T-helper 2 cell treated with Interferon-gamma antibody and Interleukin-4, amounts not matched to agents 5 μg/mL and 100 μg/mL, for 36 hours (primary cell): ENCODE data around the gene SLC6A4.
A peak's percentile ranks its signal among the peaks of the same experiment; 100 is the strongest.

Experiments used
- DNase-seq: peaks from one replicate; pipeline ENCODE4 v3.0.0; 2021; ENCODE audit warnings: low spot score
- H3K27ac Mint-ChIP-seq: one replicate; pipeline ENCODE4 v1.8.0; 2021; ENCODE audit warnings: mild to moderate bottlenecking, mixed read lengths
- H3K27me3 Mint-ChIP-seq: one replicate; pipeline ENCODE4 v1.8.0; 2021; ENCODE audit warnings: low read depth, mixed read lengths
- H3K36me3 Mint-ChIP-seq: one replicate; pipeline ENCODE4 v1.8.0; 2021; ENCODE audit warnings: low read depth, mixed read lengths
- H3K4me1 Mint-ChIP-seq: one replicate; pipeline ENCODE4 v1.8.0; 2021; ENCODE audit warnings: low read depth, mixed read lengths
- H3K4me3 Mint-ChIP-seq: one replicate; pipeline ENCODE4 v1.8.0; 2022; ENCODE audit warnings: mild to moderate bottlenecking, moderate library complexity, mixed read lengths
- H3K9me3 Mint-ChIP-seq: one replicate; pipeline ENCODE4 v1.8.0; 2021; ENCODE audit warnings: mixed read lengths

The SLC6A4 gene

DNA sequence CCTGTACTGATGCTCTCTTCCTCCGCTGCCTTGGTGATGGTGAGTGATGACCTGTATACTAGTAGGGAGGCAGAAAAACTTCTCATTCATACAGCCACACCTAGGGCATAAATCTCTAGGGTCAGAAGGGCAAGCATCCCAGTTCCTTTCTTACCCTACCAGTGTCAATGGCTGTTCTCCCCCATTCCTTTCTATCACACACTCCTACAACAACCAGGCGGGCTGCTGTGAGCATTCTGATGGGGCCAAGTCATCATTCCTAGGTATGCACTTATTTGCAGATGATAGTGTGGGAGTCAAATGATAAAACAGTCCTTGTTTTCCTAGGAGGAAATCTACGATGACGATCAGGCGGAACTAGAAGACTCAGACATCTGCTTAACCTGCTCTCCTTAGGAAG is 14.0 kb upstream of the SLC6A4 start:
- Mint-ChIP-seq H3K27ac (no peak overlapping the region), H3K27me3 (no peaks in the 10 kb centered on the region), H3K36me3 (peaks cover 39% of the 10 kb centered on the region), H3K4me1 (no peaks in the 10 kb centered on the region), H3K9me3 (no peaks in the 10 kb centered on the region), H3K4me3 (no peak overlapping the region)
- DNase-seq, result no peak

DNA sequence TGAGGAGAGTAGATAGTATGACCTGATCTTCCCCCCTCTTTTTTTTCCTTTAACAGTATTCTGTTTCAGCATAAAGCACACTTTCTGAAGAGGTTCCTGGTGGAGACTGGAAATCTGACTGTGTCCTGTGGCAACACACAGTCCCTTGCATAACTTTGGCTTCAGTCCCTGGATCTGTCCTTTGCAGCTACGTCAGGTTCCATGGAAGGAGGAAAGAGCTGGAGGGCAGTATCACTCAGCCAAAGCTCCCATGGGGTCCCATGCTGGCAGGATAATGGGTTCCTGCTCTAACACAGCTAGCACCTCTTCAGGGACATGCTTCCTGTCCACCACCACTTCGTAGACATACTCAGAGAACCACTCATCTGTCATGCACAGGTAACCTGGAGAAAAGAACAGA is 13.3 kb upstream of the SLC6A4 start:
- H3K27me3 Mint-ChIP-seq, result no peaks in the 10 kb centered on the region
- H3K36me3 Mint-ChIP-seq, result peaks cover 39% of the 10 kb centered on the region
- no peaks in the 10 kb centered on the region for H3K9me3 Mint-ChIP-seq
- H3K4me1 Mint-ChIP-seq, result no peaks in the 10 kb centered on the region
- no peak for DNase-seq
- no peak overlapping the region for H3K4me3 Mint-ChIP-seq
- no peak overlapping the region for H3K27ac Mint-ChIP-seq

DNA sequence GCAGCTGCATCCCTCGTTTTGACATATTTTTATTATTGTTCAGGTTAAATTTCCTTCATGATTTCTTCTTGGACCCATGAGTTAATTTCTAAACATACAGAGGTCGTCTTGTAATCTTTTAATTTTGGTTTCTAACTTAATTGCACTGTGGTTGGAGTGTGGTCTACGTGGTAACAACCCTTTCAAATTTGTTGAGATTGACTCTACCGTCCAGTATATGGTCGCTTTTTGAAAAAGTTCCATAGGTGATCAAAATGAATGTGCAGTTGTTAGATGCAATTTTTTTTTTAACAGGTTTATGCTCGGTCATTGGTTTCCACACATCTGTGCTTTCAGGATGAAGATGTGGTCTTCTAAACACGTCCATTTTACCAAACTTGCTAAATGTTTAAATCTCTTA is 11.0 kb upstream of the SLC6A4 start:
- Mint-ChIP-seq H3K36me3 (peaks cover 32% of the 10 kb centered on the region), H3K9me3 (no peaks in the 10 kb centered on the region), H3K27ac (no peak overlapping the region), H3K27me3 (no peaks in the 10 kb centered on the region), H3K4me3 (no peak overlapping the region), H3K4me1 (no peaks in the 10 kb centered on the region)
- DNase-seq, result no peak

DNA sequence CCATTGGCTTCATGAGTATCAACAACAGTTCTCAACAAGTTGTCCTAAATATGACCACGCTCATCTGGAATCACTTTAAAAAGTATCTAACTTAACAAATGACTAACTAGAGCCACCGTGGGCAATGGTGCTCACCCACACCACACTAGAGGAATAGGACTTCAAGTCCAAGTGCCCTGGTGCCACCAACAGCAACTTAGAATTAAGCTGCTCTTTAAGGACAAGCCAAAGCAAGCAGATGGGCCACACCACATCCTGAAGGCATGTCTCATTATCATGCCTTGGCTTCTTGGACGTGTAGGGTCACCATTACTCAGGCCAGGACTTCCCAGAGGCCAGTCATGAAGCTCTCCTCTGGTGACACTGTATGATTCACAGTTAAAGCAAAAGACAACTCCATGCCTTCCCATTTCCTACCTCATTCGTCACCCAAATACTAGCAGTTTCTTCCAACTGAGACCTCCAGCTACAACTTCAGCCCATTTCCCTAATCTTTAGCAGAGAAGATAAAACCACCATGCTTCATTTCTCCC is 9.4 kb upstream of the SLC6A4 start:
- Mint-ChIP-seq H3K27me3 (peaks cover under 1% of the 10 kb centered on the region), H3K27ac (no peak overlapping the region), H3K9me3 (no peaks in the 10 kb centered on the region), H3K4me1 (no peaks in the 10 kb centered on the region), H3K4me3 (no peak overlapping the region), H3K36me3 (peaks cover 21% of the 10 kb centered on the region)
- DNase-seq, result no peak

DNA sequence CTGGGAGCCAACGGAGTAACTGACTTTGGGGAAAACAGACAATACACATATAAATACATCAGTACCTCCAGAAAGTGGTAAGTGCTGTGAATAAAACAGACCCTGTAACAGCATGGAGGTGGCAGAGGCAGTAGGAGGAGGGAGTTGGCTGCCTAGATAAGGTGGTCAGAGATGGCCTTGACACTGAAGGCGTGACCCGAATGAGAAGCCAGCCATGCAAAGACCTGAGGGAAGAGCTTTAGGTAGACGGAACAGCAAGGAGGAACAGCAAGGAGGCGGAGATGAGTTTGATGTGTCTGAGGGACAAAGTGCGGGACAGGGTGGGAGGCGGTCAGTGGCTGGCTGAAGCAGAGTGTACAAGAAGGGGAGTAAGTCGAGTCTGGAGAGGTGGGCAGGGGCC is 8.1 kb upstream of the SLC6A4 start:
- H3K4me1 Mint-ChIP-seq, result no peaks in the 10 kb centered on the region
- no peak overlapping the region for H3K4me3 Mint-ChIP-seq
- no peak overlapping the region for H3K27ac Mint-ChIP-seq
- H3K36me3 Mint-ChIP-seq, result peaks cover 18% of the 10 kb centered on the region
- DNase-seq, result no peak
- H3K9me3 Mint-ChIP-seq, result no peaks in the 10 kb centered on the region
- H3K27me3 Mint-ChIP-seq, result peaks cover 14% of the 10 kb centered on the region

- DNase-seq, result no peak
- Mint-ChIP-seq H3K9me3 (no peaks in the 10 kb centered on the region), H3K27me3 (peaks cover 19% of the 10 kb centered on the region), H3K36me3 (peaks cover 14% of the 10 kb centered on the region), H3K27ac (no peak overlapping the region), H3K4me1 (peaks cover 2% of the 10 kb centered on the region), H3K4me3 (no peak overlapping the region)
These were observed 7.5 kb upstream of the SLC6A4 start for GRCh38 chr17:30243002-30243401.

DNA sequence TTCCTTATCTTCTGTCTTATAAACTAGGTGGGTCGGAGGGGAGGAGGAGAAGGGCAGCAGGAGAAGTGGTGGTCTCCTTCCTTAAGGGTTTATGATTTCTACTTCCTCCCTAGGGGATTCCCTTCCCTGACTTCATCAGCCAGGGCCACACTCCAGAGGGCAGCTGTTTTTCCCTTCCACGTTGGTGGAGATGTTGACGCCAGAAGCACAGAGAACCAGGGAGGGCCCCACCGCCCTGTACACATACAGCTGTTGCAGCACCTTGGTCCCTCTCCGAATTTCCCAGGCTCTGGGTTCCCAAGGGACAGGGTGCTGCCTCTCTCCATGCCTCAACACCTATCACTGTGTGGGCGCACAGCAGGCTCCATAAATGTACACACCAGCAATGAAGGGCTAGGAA is 5.6 kb upstream of the SLC6A4 start:
- H3K4me3 Mint-ChIP-seq, result no peak overlapping the region
- peaks cover 35% of the 10 kb centered on the region for H3K27me3 Mint-ChIP-seq
- H3K27ac Mint-ChIP-seq, result no peak overlapping the region
- H3K9me3 Mint-ChIP-seq, result no peaks in the 10 kb centered on the region
- no peak for DNase-seq
- H3K4me1 Mint-ChIP-seq, result peaks cover 6% of the 10 kb centered on the region
- H3K36me3 Mint-ChIP-seq, result no peaks in the 10 kb centered on the region

DNA sequence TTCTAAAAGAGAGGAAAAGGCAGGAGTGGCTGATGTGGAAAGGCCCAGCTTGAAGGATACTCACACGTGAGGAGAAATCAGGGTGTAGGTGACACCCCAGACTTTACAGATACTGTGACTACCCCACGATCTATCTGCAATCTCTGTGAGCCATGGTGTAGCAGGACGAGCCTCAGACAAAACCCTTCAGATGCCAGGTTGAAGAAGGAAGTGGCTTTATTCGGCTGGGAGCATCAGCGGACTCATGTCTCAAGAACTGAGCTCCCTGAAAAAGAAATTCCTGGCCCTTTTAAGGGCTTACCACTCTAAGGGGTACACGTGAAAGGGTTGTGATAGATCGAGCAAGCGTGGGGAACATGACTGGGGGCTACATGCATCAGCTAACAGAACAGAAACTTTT is 4.7 kb upstream of the SLC6A4 start:
- no peak for DNase-seq
- peaks cover 7% of the 10 kb centered on the region for H3K4me1 Mint-ChIP-seq
- no peaks in the 10 kb centered on the region for H3K9me3 Mint-ChIP-seq
- no peak overlapping the region for H3K27ac Mint-ChIP-seq
- H3K36me3 Mint-ChIP-seq, result no peaks in the 10 kb centered on the region
- H3K4me3 Mint-ChIP-seq, result no peak overlapping the region
- H3K27me3 Mint-ChIP-seq, result peaks cover 39% of the 10 kb centered on the region

GRCh38 chr17:30239089-30239462 is 3.6 kb upstream of the SLC6A4 start:
- no peak for DNase-seq
- Mint-ChIP-seq H3K4me3 (no peak overlapping the region), H3K27ac (no peak overlapping the region), H3K36me3 (no peaks in the 10 kb centered on the region), H3K4me1 (peaks cover 13% of the 10 kb centered on the region), H3K9me3 (no peaks in the 10 kb centered on the region), H3K27me3 (peaks cover 50% of the 10 kb centered on the region)

GRCh38 chr17:30238387-30239088 is 3.0 kb upstream of the SLC6A4 start:
- no peaks in the 10 kb centered on the region for H3K36me3 Mint-ChIP-seq
- no peak for DNase-seq
- no peaks in the 10 kb centered on the region for H3K9me3 Mint-ChIP-seq
- peaks cover 13% of the 10 kb centered on the region for H3K4me1 Mint-ChIP-seq
- peaks cover 55% of the 10 kb centered on the region for H3K27me3 Mint-ChIP-seq
- no peak overlapping the region for H3K27ac Mint-ChIP-seq
- no peak overlapping the region for H3K4me3 Mint-ChIP-seq

GRCh38 chr17:30238003-30238344 is 2.5 kb upstream of the SLC6A4 start:
- H3K9me3 Mint-ChIP-seq, result no peaks in the 10 kb centered on the region
- H3K27ac Mint-ChIP-seq, result no peak overlapping the region

GRCh38 chr17:30237296-30238002 is 2.0 kb upstream of the SLC6A4 start:
- no peaks in the 10 kb centered on the region for H3K9me3 Mint-ChIP-seq
- peaks cover 13% of the 10 kb centered on the region for H3K4me1 Mint-ChIP-seq
- peaks cover 66% of the 10 kb centered on the region for H3K27me3 Mint-ChIP-seq
- H3K27ac Mint-ChIP-seq, result no peak overlapping the region
- H3K4me3 Mint-ChIP-seq, result no peak overlapping the region
- no peak for DNase-seq
- no peaks in the 10 kb centered on the region for H3K36me3 Mint-ChIP-seq

More at GRCh38 chr17:30238003-30238344, 2.5 kb upstream of the SLC6A4 start:
- Mint-ChIP-seq H3K4me1 (peaks cover 13% of the 10 kb centered on the region), H3K36me3 (no peaks in the 10 kb centered on the region), H3K4me3 (no peak overlapping the region), H3K27me3 (peaks cover 61% of the 10 kb centered on the region)
- no peak for DNase-seq

DNA sequence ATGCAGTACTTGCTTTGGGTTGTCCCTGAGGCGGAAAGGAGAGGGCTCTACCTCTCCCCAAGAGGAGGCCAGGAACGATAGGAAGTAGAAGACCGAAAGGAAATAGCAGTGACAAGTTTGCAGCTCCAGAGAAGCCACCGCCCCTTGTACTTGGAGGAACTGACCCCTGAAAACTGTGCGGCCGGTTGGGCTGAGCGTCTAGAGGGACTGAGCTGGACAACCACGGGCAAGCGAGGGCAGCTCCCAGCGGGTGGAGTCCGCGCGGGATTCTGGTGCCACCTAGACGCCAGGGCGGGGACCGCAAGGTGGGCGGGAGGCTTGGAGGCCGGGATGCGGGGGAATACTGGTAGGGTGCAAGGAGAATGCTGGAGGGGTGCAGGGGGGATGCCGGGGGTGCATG is 1.3 kb upstream of the SLC6A4 start:
- peak overlapping the region; percentile 38 for H3K4me3 Mint-ChIP-seq
- no peaks in the 10 kb centered on the region for H3K9me3 Mint-ChIP-seq
- no peak overlapping the region for H3K27ac Mint-ChIP-seq
- no peak for DNase-seq
- no peaks in the 10 kb centered on the region for H3K36me3 Mint-ChIP-seq
- H3K4me1 Mint-ChIP-seq, result peaks cover 13% of the 10 kb centered on the region
- H3K27me3 Mint-ChIP-seq, result peaks cover 73% of the 10 kb centered on the region

- Mint-ChIP-seq H3K4me3 (peak overlapping the region; percentile 82), H3K27me3 (peaks cover 75% of the 10 kb centered on the region), H3K4me1 (peaks cover 13% of the 10 kb centered on the region), H3K27ac (no peak overlapping the region), H3K9me3 (no peaks in the 10 kb centered on the region), H3K36me3 (no peaks in the 10 kb centered on the region)
- no peak for DNase-seq
These were observed 764 bp upstream of the SLC6A4 start for GRCh38 chr17:30236297-30236624.

GRCh38 chr17:30234964-30235363 is 533 bp downstream of the SLC6A4 start:
- peaks cover 13% of the 10 kb centered on the region for H3K4me1 Mint-ChIP-seq
- H3K36me3 Mint-ChIP-seq, result no peaks in the 10 kb centered on the region
- peak overlapping the region; percentile 59 for H3K4me3 Mint-ChIP-seq
- no peaks in the 10 kb centered on the region for H3K9me3 Mint-ChIP-seq
- peaks cover 86% of the 10 kb centered on the region for H3K27me3 Mint-ChIP-seq
- peak; percentile 10 for DNase-seq
- H3K27ac Mint-ChIP-seq, result no peak overlapping the region
